ENCODE data around the gene TCF7L1. TPM values are rescaled to one million over a fixed set of nuclear protein-coding genes. Genes with fewer than 3 reads are reported as not detected.
"Not testable (repeated sequence)": the region's sequence is repeated elsewhere in the genome, so short reads cannot be mapped to it uniquely, and the experiment has no call there.

TCF7L1 gene
- polyA plus RNA-seq, 1 experiment, result 3.2 TPM

- no peaks in the 10 kb centered on the region; the same call in 1 of the 2 replicates for H3K27me3 ChIP-seq (ENCODE audit: control insufficient read depth, insufficient read depth, low read length)
- DNase-seq (ENCODE audit: low read depth), result no peak
- TF ChIP-seq CTCF (IDR thresholded peaks at IDR 0.05; ENCODE audit: insufficient read depth, low read depth, low read length), result no peak
- CTCF ChIA-PET, result interaction anchor here (0.9 to 1.5 kb wide), 5 partner anchors 11 to 186 kb away, joined by 3 to 7 read pairs (median 4); partner anchors contain the start of gene TCF7L1
- no peak overlapping the region for H3K4me3 ChIP-seq (ENCODE audit: low read depth, low read length)
- no peaks in the 10 kb centered on the region for H3K36me3 ChIP-seq (ENCODE audit: control insufficient read depth, insufficient read depth, low read length)
- POLR2A ChIA-PET, result no interaction called here
Measured at GRCh38 chr2:85114586-85115330, 18.4 kb upstream of the TCF7L1 start.

GRCh38 chr2:85116207-85116606, 17.0 kb upstream of the TCF7L1 start:
- POLR2A ChIA-PET, result no interaction called here
- no peak for DNase-seq (ENCODE audit: low read depth)
- CTCF ChIA-PET, result interaction anchor here (1.1 to 1.7 kb wide), 2 partner anchors 12 to 35 kb away, joined by 3 read pairs; no protein-coding TSS in a partner anchor

GRCh38 chr2:85119900-85120299, 13.3 kb upstream of the TCF7L1 start:
- ChIA-PET POLR2A (no interaction called here), CTCF (interaction anchor here (1.0 to 2.3 kb wide), 3 partner anchors 10 to 181 kb away, joined by 3 to 8 read pairs (median 3); no protein-coding TSS in a partner anchor)
- H3K4me3 ChIP-seq (ENCODE audit: low read depth, low read length), result no peak overlapping the region
- peaks cover 1% of the 10 kb centered on the region; the same call in 1 of the 2 replicates for H3K27me3 ChIP-seq (ENCODE audit: control insufficient read depth, insufficient read depth, low read length)
- H3K36me3 ChIP-seq (ENCODE audit: control insufficient read depth, insufficient read depth, low read length), result no peaks in the 10 kb centered on the region
- no peak for TF ChIP-seq CTCF (IDR thresholded peaks at IDR 0.05; ENCODE audit: insufficient read depth, low read depth, low read length)
- DNase-seq (ENCODE audit: low read depth), result no peak

More at GRCh38 chr2:85116207-85116606, 17.0 kb upstream of the TCF7L1 start:
- Histone ChIP-seq H3K36me3 (ENCODE audit: control insufficient read depth, insufficient read depth, low read length) (no peaks in the 10 kb centered on the region), H3K4me3 (ENCODE audit: low read depth, low read length) (no peak overlapping the region), H3K27me3 (ENCODE audit: control insufficient read depth, insufficient read depth, low read length) (no peaks in the 10 kb centered on the region; the same call in 1 of the 2 replicates)
- TF ChIP-seq CTCF (IDR thresholded peaks at IDR 0.05; ENCODE audit: insufficient read depth, low read depth, low read length), result no peak

- no peak for DNase-seq (ENCODE audit: low read depth)
- CTCF ChIA-PET, result interaction anchor here (0.6 to 2.3 kb wide), 4 partner anchors 10 to 219 kb away, joined by 3 to 8 read pairs (median 3); no protein-coding TSS in a partner anchor
Measured at GRCh38 chr2:85120363-85120762, 12.8 kb upstream of the TCF7L1 start.

GRCh38 chr2:85126462-85126861, 6.7 kb upstream of the TCF7L1 start:
- H3K36me3 ChIP-seq (ENCODE audit: control insufficient read depth, insufficient read depth, low read length); DNase-seq (ENCODE audit: low read depth); H3K27me3 ChIP-seq (ENCODE audit: control insufficient read depth, insufficient read depth, low read length); H3K4me3 ChIP-seq (ENCODE audit: low read depth, low read length); POLR2A ChIA-PET: not testable (repeated sequence)
- CTCF ChIA-PET, result interaction anchor here (1.2 to 2.2 kb wide), 4 partner anchors 60 to 173 kb away, joined by 3 to 9 read pairs (median 4); no protein-coding TSS in a partner anchor

More at GRCh38 chr2:85120363-85120762, 12.8 kb upstream of the TCF7L1 start:
- Histone ChIP-seq H3K36me3 (ENCODE audit: control insufficient read depth, insufficient read depth, low read length) (no peaks in the 10 kb centered on the region), H3K27me3 (ENCODE audit: control insufficient read depth, insufficient read depth, low read length) (peaks cover 1% of the 10 kb centered on the region; the same call in 1 of the 2 replicates), H3K4me3 (ENCODE audit: low read depth, low read length) (no peak overlapping the region)
- TF ChIP-seq CTCF (IDR thresholded peaks at IDR 0.05; ENCODE audit: insufficient read depth, low read depth, low read length), result no peak
- POLR2A ChIA-PET, result no interaction called here
